Heart right ventricle (tissue), 16 donors: Measurements from ENCODE around the gene UBE2J2. TPM values are rescaled to one million over a fixed set of nuclear protein-coding genes. Genes with fewer than 3 reads are reported as not detected.
A peak's percentile ranks its signal among the peaks of the same experiment; 100 is the strongest.

Experiments
- ATAC-seq, 8 donors: fragments of 200-7000 bp; cut with Tn5 transposase; one replicate each; pipeline ENCODE4 v1.9.1; 2020; ENCODE audit warnings: mild to moderate bottlenecking in 8 of 8, moderate library complexity in 8 of 8, moderate number of reproducible peaks in 1 of 8
- DNase-seq, 2 donors: peaks; one replicate each; pipeline ENCODE4 v3.0.0-alpha.2; 2020
- H3K27ac ChIP-seq, 10 donors: fragments of 200-600 bp; sonication (generic) in 2 of 10; one replicate each; pipeline versions ENCODE4 v1.5.0 to v1.8.0; 2020 to 2022; ENCODE audit warnings: mild to moderate bottlenecking in 3 of 10
- H3K27me3 ChIP-seq, 7 donors: fragments of 200-600 bp; one replicate each; pipeline ENCODE4 v1.8.0; 2021 to 2022; ENCODE audit warnings: mild to moderate bottlenecking in 2 of 7
- H3K36me3 ChIP-seq, 9 donors: fragments of 200-600 bp; sonication (generic) in 1 of 9; one replicate each; pipeline versions ENCODE4 v1.5.0 to v1.8.0; 2020 to 2022; ENCODE audit warnings: mild to moderate bottlenecking in 2 of 9
- H3K4me1 ChIP-seq, 9 donors: fragments of 200-600 bp; sonication (generic) in 1 of 9; one replicate each; pipeline versions ENCODE4 v1.5.0 to v1.8.0; 2020 to 2022; ENCODE audit warnings: mild to moderate bottlenecking in 4 of 9
- H3K4me3 ChIP-seq, 10 donors: fragments of 200-600 bp; sonication (generic) in 2 of 10; one replicate each; pipeline versions ENCODE4 v1.5.0 to v1.8.0; 2020 to 2022; ENCODE audit warnings: mild to moderate bottlenecking in 7 of 10, moderate library complexity in 2 of 10
- H3K9me3 ChIP-seq, 11 donors: fragments of 200-600 bp in 10 of 11; sonication (generic) in 2 of 11; one replicate each; pipeline versions ENCODE4 v1.5.0 to v1.8.0; 2013 to 2022; ENCODE audit warnings: mild to moderate bottlenecking in 2 of 11, control low read depth in 1 of 11, moderate library complexity in 1 of 11
- CTCF ChIP-seq, 9 donors: fragments of 200-600 bp; sonication (generic) in 2 of 9; IDR thresholded peaks; one replicate each; pipeline versions ENCODE4 v1.5.0 to v1.8.0; 2021 to 2022; ENCODE audit warnings: antibody characterized with exemption in 9 of 9, mild to moderate bottlenecking in 5 of 9, moderate library complexity in 1 of 9
- WGBS, 2 donors: extraction: QIAGEN DNeasy Blood & Tissue Kit; methylation state at CpG; one replicate each; pipeline ENCODE4 v1.1.7; 2013; ENCODE audit warnings: inconsistent platforms in 1 of 2; 5-methylcytosine and 5-hydroxymethylcytosine counted together
- intact Hi-C, 10 donors: fragments of 100-400 bp; cut with DNase I; formaldehyde crosslinking; loops; one replicate each; pipeline versions ENCODE4 v1.11.1 to v1.14.2; 2022
- polyA plus RNA-seq, 2 donors: library from polyadenylated mRNA; stranded (reverse); fragments of 200-250 nt; gene quantifications; one replicate each; pipeline ENCODE4 v1.2.3, GENCODE V29; 2013
- total RNA-seq, 10 donors: library from RNA; stranded (reverse); fragmentation: NEBNext Ultra II Directional in 3 of 10; extraction: Animal tissue kit (Norgen Biotek cat#: 25700) in 3 of 10; gene quantifications; one replicate each; pipeline versions ENCODE4 v1.2.1 to v1.2.4, GENCODE V29; 2021 to 2023
- donor health status: Arrhythmogenic right ventricular cardiomyopathy.
- donor health status: ischemic (EF 13 %, LVEDD 7.1; RV severe dilation, severe dysfunction).
- donor health status: healthy with polysubstance abuse.
- donor health status: DM: no; HTN: yes; CAD: no.
- donor health status: DM: no; HTN: no; CAD: no.
- donor health status: ischemic (EF 25% LVEDD 6.9; RV normal size, moderate dysfunction).
- donor health status: ischemic (EF 25% LVEDD 5.7; RV mildly dilated, moderate dysfunction).
- donor health status: healthy.
- donor health status: DM: yes; HTN: yes; CAD: no.
- donor health status: Ischemic cardiomyopathy.
- donor health status: ischemic (EF 35%, LVEDD 5.7; RV mildly dilated, moderate dysfunction).
- donor health status: nonischemic (EF 11% LVEDD 7.7; RV severe dilation, severe dysfunction).
- donor health status: DM: yes; HTN: yes; CAD: no.
- donor health status: PGD.
- donor health status: ischemic (EF 29% LVEDD 5.4; RV normal size, mild dysfunction).
- donor health status: nonischemic (EF 23%, LVEDD 6.1; RV moderate dilation, normal function).

The UBE2J2 gene
- total and polyA plus RNA-seq, 12 donors: 23.5 to 44.1 (median 30.5) TPM

- no peaks in the 10 kb centered on the region for H3K9me3 ChIP-seq
- H3K36me3 ChIP-seq: peaks cover 0 to 58% (median 27%) of the 10 kb centered on the region in 9 donors
- WGBS, 2 donors: 85 to 87% methylated on average over 21 of the region's 21 CpGs
- DNase-seq (no peak), ATAC-seq (no peak)
- intact Hi-C loops: no loop called here
- peaks cover 2 to 64% (median 37%) of the 10 kb centered on the region in 9 donors for H3K4me1 ChIP-seq
- H3K27ac ChIP-seq: peak overlapping the region in 9 of 10 donors; percentile 55 to 87 (median 77)
- peaks cover 0 to 18% (median 0%) of the 10 kb centered on the region in 7 donors for H3K27me3 ChIP-seq
- H3K4me3 ChIP-seq: peak overlapping the region in 1 of 10 donors; percentile 13
- no peak for TF ChIP-seq CTCF (IDR thresholded peaks at IDR 0.05)
Observed at GRCh38 chr1:1215881-1216605, 57.6 kb downstream of the UBE2J2 start.

GRCh38 chr1:1215080-1215676 is 58.5 kb downstream of the UBE2J2 start:
- Histone ChIP-seq H3K36me3 (peaks cover 0 to 50% (median 18%) of the 10 kb centered on the region in 9 donors), H3K4me3 (no peak overlapping the region), H3K9me3 (no peaks in the 10 kb centered on the region), H3K27me3 (peaks cover 0 to 18% (median 0%) of the 10 kb centered on the region in 7 donors), H3K27ac (peak overlapping the region in 6 of 10 donors; percentile 47 to 87 (median 78)), H3K4me1 (peaks cover 2 to 65% (median 37%) of the 10 kb centered on the region in 9 donors)
- intact Hi-C loops: no loop called here
- DNase-seq (no peak), ATAC-seq (peak in 2 of 8 donors; percentile 16 to 32)
- 50 to 53% methylated on average over 11 of the region's 11 CpGs for WGBS, 2 donors
- TF ChIP-seq CTCF (IDR thresholded peaks at IDR 0.05): no peak

GRCh38 chr1:1213345-1214265 is 60.0 kb downstream of the UBE2J2 start, which contains the start of gene TNFRSF4:
TNFRSF4 (minus strand) TSS chr1:1214153; CDS start chr1:1214127, 26 bp downstream.
- DNase-seq (peak in 1 of 2 donors; percentile 24), ATAC-seq (peak in 7 of 8 donors; percentile 1 to 29 (median 23))
- peaks cover 0 to 29% (median 0%) of the 10 kb centered on the region in 7 donors for H3K27me3 ChIP-seq
- no peak for TF ChIP-seq CTCF (IDR thresholded peaks at IDR 0.05)
- 45 to 54% methylated on average over 54 to 56 of the region's 56 CpGs for WGBS, 2 donors
- peaks cover 0 to 37% (median 13%) of the 10 kb centered on the region in 9 donors for H3K36me3 ChIP-seq
- H3K9me3 ChIP-seq: no peaks in the 10 kb centered on the region
- intact Hi-C loops: no loop called here
- peak within 1 kb of the TSS in 9 of 10 donors; percentile 19 to 59 (median 53) for H3K4me3 ChIP-seq
- peak within 1 kb of the TSS in 9 of 10 donors; percentile 69 to 87 (median 78) for H3K27ac ChIP-seq
- H3K4me1 ChIP-seq: peaks cover 2 to 71% (median 40%) of the 10 kb centered on the region in 9 donors
